Endometrial microvascular endothelial cells (primary cell): Measurements from ENCODE around the gene CBFA2T2. TPM values are rescaled to one million over a fixed set of nuclear protein-coding genes. Genes with fewer than 3 reads are reported as not detected.
"Not testable (repeated sequence)": the region's sequence is repeated elsewhere in the genome, so short reads cannot be mapped to it uniquely, and the experiment has no call there.

Source experiments
- in situ Hi-C: cut with HindIII; loops from 2 replicates; pipeline ENCODE4 v1.10.0; 2017; ENCODE audit warnings: low sequenced_read_pairs, low pct_unique_long_range_greater_than_20kb; ENCODE audit errors: inconsistent ontology term
- total RNA-seq: library from RNA; depleted of rRNA; stranded (reverse); fragments of >200 nt; gene quantifications from one replicate; pipeline ENCODE4 v1.2.3, GENCODE V29; 2015; ENCODE audit errors: inconsistent ontology term

The CBFA2T2 gene
- total RNA-seq, 1 donor from 2014 or later, result 5.4 TPM

- in situ Hi-C loops, result no loop called here
These were observed 113.1 kb downstream of the CBFA2T2 start for GRCh38 chr20:33602826-33603590.

- in situ Hi-C loops, result no loop called here
These were observed 114.4 kb downstream of the CBFA2T2 start for GRCh38 chr20:33604084-33604990.

- in situ Hi-C loops, result no loop called here
These were observed 115.1 kb downstream of the CBFA2T2 start for GRCh38 chr20:33604991-33605370.

GRCh38 chr20:33606118-33606771, 116.3 kb downstream of the CBFA2T2 start:
- in situ Hi-C loops, result no loop called here

GRCh38 chr20:33609504-33609903, 119.6 kb downstream of the CBFA2T2 start:
- in situ Hi-C loops, result no loop called here

GRCh38 chr20:33611106-33611505, 121.2 kb downstream of the CBFA2T2 start:
- in situ Hi-C loops, result no loop called here

- in situ Hi-C loops, result no loop called here
These were observed 122.1 kb downstream of the CBFA2T2 start for GRCh38 chr20:33612001-33612400.

GRCh38 chr20:33621717-33622400, 132.0 kb downstream of the CBFA2T2 start:
- in situ Hi-C loops, result no loop called here

- in situ Hi-C loops, result no loop called here
These were observed 132.9 kb downstream of the CBFA2T2 start for GRCh38 chr20:33622705-33623365.

GRCh38 chr20:33624399-33624798, 134.5 kb downstream of the CBFA2T2 start:
- in situ Hi-C loops, result no loop called here

- in situ Hi-C loops, result no loop called here
These were observed 136.3 kb downstream of the CBFA2T2 start for GRCh38 chr20:33626190-33626589.

GRCh38 chr20:33627577-33628216, 137.8 kb downstream of the CBFA2T2 start:
- in situ Hi-C loops, result no loop called here

- in situ Hi-C loops, result no loop called here
These were observed 139.6 kb downstream of the CBFA2T2 start for GRCh38 chr20:33629533-33629932.

GRCh38 chr20:33629979-33630378, 140.1 kb downstream of the CBFA2T2 start:
- in situ Hi-C loops, result no loop called here

- in situ Hi-C loops, result no loop called here
These were observed 140.6 kb downstream of the CBFA2T2 start for GRCh38 chr20:33630507-33630906.

GRCh38 chr20:33631910-33632309, 142.0 kb downstream of the CBFA2T2 start:
- in situ Hi-C loops, result not testable (repeated sequence)

GRCh38 chr20:33635341-33635740, 145.4 kb downstream of the CBFA2T2 start:
- in situ Hi-C loops, result no loop called here

- in situ Hi-C loops, result no loop called here
These were observed 146.9 kb downstream of the CBFA2T2 start for GRCh38 chr20:33636776-33637175.
